ENCODE data around the gene DRC1.

DNA sequence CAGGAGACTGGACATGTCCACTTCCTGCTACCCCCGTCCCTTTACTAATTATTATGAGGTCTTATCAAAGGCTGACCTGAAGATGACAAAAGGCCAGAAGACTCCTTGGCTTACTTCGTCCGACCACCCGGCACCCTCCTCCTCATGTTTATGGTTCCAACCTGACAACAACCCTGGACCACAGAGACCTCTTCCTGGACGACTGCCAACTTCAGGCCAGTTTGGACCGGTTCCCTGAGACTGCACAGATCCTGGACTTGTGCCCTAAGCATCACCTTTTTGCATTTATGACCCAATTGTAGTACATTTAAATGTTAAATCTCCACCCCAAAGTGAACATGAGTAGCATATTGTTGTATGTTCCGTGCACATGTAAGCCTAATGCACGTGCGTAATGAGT lies 5.8 kb downstream of the DRC1 start:
- TF ChIP-seq CTCF (IDR thresholded peaks at IDR 0.05) (no peak), POLR2A (IDR thresholded peaks at IDR 0.05) (no peak)
